ENCODE measurements around the gene FARS2.

The FARS2 gene

GRCh38 chr6:5416250-5416649 is 154.9 kb downstream of the FARS2 start:
- H3K27ac ChIP-seq: no peak overlapping the region
- TF ChIP-seq CTCF (conservative IDR thresholded peaks at IDR 0.05) (no peak), ZFX (IDR thresholded peaks at IDR 0.05) (no peak)

GRCh38 chr6:5422321-5422915 is 161.1 kb downstream of the FARS2 start:
- TF ChIP-seq ZFX (IDR thresholded peaks at IDR 0.05): no peak
- peak; percentile 91 for TF ChIP-seq CTCF (conservative IDR thresholded peaks at IDR 0.05)
- no peak overlapping the region for H3K27ac ChIP-seq

GRCh38 chr6:5423251-5423650 is 161.9 kb downstream of the FARS2 start:
- no peak overlapping the region for H3K27ac ChIP-seq
- TF ChIP-seq CTCF (conservative IDR thresholded peaks at IDR 0.05) (no peak), ZFX (IDR thresholded peaks at IDR 0.05) (no peak)

GRCh38 chr6:5424726-5425125 is 163.4 kb downstream of the FARS2 start:
- TF ChIP-seq CTCF (conservative IDR thresholded peaks at IDR 0.05) (no peak), ZFX (IDR thresholded peaks at IDR 0.05) (no peak)
- H3K27ac ChIP-seq: no peak overlapping the region

GRCh38 chr6:5425267-5425666 is 164.0 kb downstream of the FARS2 start:
- TF ChIP-seq ZFX (IDR thresholded peaks at IDR 0.05): no peak
- no peak for TF ChIP-seq CTCF (conservative IDR thresholded peaks at IDR 0.05)
- no peak overlapping the region for H3K27ac ChIP-seq

GRCh38 chr6:5425797-5426196 is 164.5 kb downstream of the FARS2 start:
- TF ChIP-seq ZFX (IDR thresholded peaks at IDR 0.05) (no peak), CTCF (conservative IDR thresholded peaks at IDR 0.05) (no peak)
- no peak overlapping the region for H3K27ac ChIP-seq

- H3K27ac ChIP-seq: no peak overlapping the region
- TF ChIP-seq ZFX (IDR thresholded peaks at IDR 0.05) (no peak), CTCF (conservative IDR thresholded peaks at IDR 0.05) (no peak)
Measured at GRCh38 chr6:5427586-5427985, 166.3 kb downstream of the FARS2 start.
